Neural cell (in vitro differentiated cells): Measurements from ENCODE around the gene RALB. TPM values are rescaled to one million over a fixed set of nuclear protein-coding genes. Genes with fewer than 3 reads are reported as not detected.

Source experiments
- H2AFZ ChIP-seq: fragments of 200-600, 300-800 bp; sonication (generic), shearing (Covaris generic); 2 replicates; pipeline ENCODE4 v1.6.0; 2014; ENCODE audit warnings: low read depth, mild to moderate bottlenecking, antibody characterized with exemption, low read length, moderate library complexity
- H3F3A ChIP-seq: fragments of 200-600 bp; shearing (Covaris generic); 2 replicates; pipeline ENCODE4 v1.6.1; 2016; ENCODE audit warnings: mild to moderate bottlenecking, moderate library complexity, mixed read lengths, antibody characterized with exemption, low read length; ENCODE audit not compliant: insufficient read depth, poor library complexity, severe bottlenecking
- H3K27ac ChIP-seq: fragments of 200-600, 300-800 bp; sonication (generic), shearing (Covaris generic); 2 replicates; pipeline ENCODE4 v1.5.1; 2014; ENCODE audit warnings: mild to moderate bottlenecking, low read length, moderate library complexity
- H3K27me3 ChIP-seq: fragments of 300-800, 200-600 bp; sonication (generic), shearing (Covaris generic); 2 replicates; pipeline ENCODE4 v1.6.0; 2014; ENCODE audit warnings: mild to moderate bottlenecking, low read depth, low read length, moderate library complexity; ENCODE audit not compliant: insufficient read depth
- H3K36me3 ChIP-seq: fragments of 300-800, 200-600 bp; sonication (generic), shearing (Covaris generic); 2 replicates; pipeline ENCODE4 v1.5.1; 2014; ENCODE audit warnings: mild to moderate bottlenecking, antibody characterized with exemption, low read length, moderate library complexity; ENCODE audit not compliant: insufficient read depth
- H3K4me2 ChIP-seq: fragments of 300-800, 200-600 bp; sonication (generic), shearing (Covaris generic); 2 replicates; pipeline ENCODE4 v1.6.0; 2014; ENCODE audit warnings: mild to moderate bottlenecking, low read length
- H3K4me3 ChIP-seq: fragments of 300-800, 200-600 bp; sonication (generic), shearing (Covaris generic); 2 replicates; pipeline ENCODE4 v1.5.1; 2014; ENCODE audit warnings: mild to moderate bottlenecking, low read length, moderate library complexity
- H3K79me2 ChIP-seq: fragments of 200-600 bp; shearing (Covaris generic); replicated peaks from 2 replicates; pipeline ENCODE4 v1.6.0; 2014; ENCODE audit warnings: mild to moderate bottlenecking, low read length, moderate library complexity; ENCODE audit not compliant: insufficient read depth
- H3K9ac ChIP-seq: fragments of 300-800, 200-600 bp; sonication (generic), shearing (Covaris generic); 2 replicates; pipeline ENCODE4 v1.6.1; 2016; ENCODE audit warnings: mild to moderate bottlenecking, low read length, mixed read lengths
- H3K9me2 ChIP-seq: fragments of 200-600 bp; shearing (Covaris generic); 2 replicates; pipeline ENCODE4 v1.6.1; 2016; ENCODE audit warnings: mild to moderate bottlenecking, low read length, mixed read lengths; ENCODE audit not compliant: insufficient read depth
- H3K9me3 ChIP-seq: fragments of 200-600, 300-800 bp; sonication (generic), shearing (Covaris generic); 2 replicates; pipeline ENCODE4 v1.6.1; 2016; ENCODE audit warnings: mild to moderate bottlenecking, mixed run types, low read length, moderate library complexity, mixed read lengths
- H4K20me1 ChIP-seq: fragments of 200-600 bp; shearing (Covaris generic); 2 replicates; pipeline ENCODE4 v1.6.1; 2016; ENCODE audit warnings: mild to moderate bottlenecking, mixed run types; ENCODE audit not compliant: insufficient read depth
- CTCF ChIP-seq: fragments of 450-650 bp; IDR thresholded peaks from 2 replicates; pipeline ENCODE4 v1.5.1; 2014; ENCODE audit warnings: antibody characterized with exemption, mild to moderate bottlenecking, moderate library complexity; ENCODE audit not compliant: poor library complexity, severe bottlenecking
- EP300 ChIP-seq: fragments of 450-650 bp; conservative IDR thresholded peaks from 2 replicates; pipeline ENCODE4 v1.6.1; 2014; ENCODE audit warnings: antibody characterized with exemption, mild to moderate bottlenecking, moderate library complexity; ENCODE audit not compliant: poor library complexity, severe bottlenecking
- EZH2 ChIP-seq: fragments of 200-600, 300-800 bp; shearing (Covaris generic), sonication (generic); IDR thresholded peaks from 2 replicates; pipeline ENCODE4 v1.6.1; 2014; ENCODE audit warnings: antibody characterized with exemption, low read length, borderline replicate concordance, mild to moderate bottlenecking; ENCODE audit not compliant: insufficient read depth, poor library complexity, severe bottlenecking
- MXI1 ChIP-seq: fragments of 450-650 bp; conservative IDR thresholded peaks from 2 replicates; pipeline ENCODE4 v1.6.1; 2014; ENCODE audit warnings: antibody characterized with exemption, mild to moderate bottlenecking; ENCODE audit not compliant: poor library complexity, severe bottlenecking
- POLR2AphosphoS5 ChIP-seq: IDR thresholded peaks from 2 replicates; pipeline ENCODE4 v1.6.1; 2012
- RAD21 ChIP-seq: fragments of 450-650 bp; conservative IDR thresholded peaks from 2 replicates; pipeline ENCODE4 v1.6.1; 2014; ENCODE audit warnings: antibody characterized with exemption, mild to moderate bottlenecking, moderate library complexity
- REST ChIP-seq: IDR thresholded peaks from 2 replicates; pipeline ENCODE4 v1.6.1; 2012; ENCODE audit warnings: borderline replicate concordance
- SMC3 ChIP-seq: fragments of 450-650 bp; conservative IDR thresholded peaks from 2 replicates; pipeline ENCODE4 v1.6.1; 2014; ENCODE audit warnings: antibody characterized with exemption, mild to moderate bottlenecking, moderate library complexity; ENCODE audit not compliant: poor library complexity
- TAF1 ChIP-seq: IDR thresholded peaks from 2 replicates; pipeline ENCODE4 v1.6.1; 2012; ENCODE audit warnings: low read depth
- polyA plus RNA-seq: library from polyadenylated mRNA; depleted of rRNA; stranded (reverse); fragments of >200 nt; gene quantifications from 2 replicates; pipeline ENCODE4 v1.2.3, GENCODE V29; 2014

Gene RALB
- polyA plus RNA-seq, 1 donor from 2014 or later, result 50.6 TPM

GRCh38 chr2:120307482-120307881 is 54.8 kb downstream of the RALB start:
- Histone ChIP-seq H2AFZ (no peak overlapping the region), H3K27me3 (no peaks in the 10 kb centered on the region), H3K36me3 (no peaks in the 10 kb centered on the region), H3K79me2 (no peaks in the 10 kb centered on the region), H3K9ac (no peak overlapping the region), H3K4me3 (no peak overlapping the region), H3K4me2 (no peak overlapping the region), H4K20me1 (no peaks in the 10 kb centered on the region), H3K9me3 (no peaks in the 10 kb centered on the region), H3K9me2 (no peaks in the 10 kb centered on the region), H3F3A (no peaks in the 10 kb centered on the region), H3K27ac (no peak overlapping the region)
- TF ChIP-seq SMC3, result no peak
- TF ChIP-seq CTCF, result no peak
- TF ChIP-seq REST, result no peak
- no peak for TF ChIP-seq EZH2
- TF ChIP-seq MXI1, result no peak
- no peak for TF ChIP-seq EP300
- no peak for TF ChIP-seq POLR2AphosphoS5
- no peak for TF ChIP-seq RAD21
- TF ChIP-seq TAF1, result no peak

GRCh38 chr2:120308038-120308910 is 55.6 kb downstream of the RALB start:
- H2AFZ ChIP-seq, result no peak overlapping the region
- no peaks in the 10 kb centered on the region for H3F3A ChIP-seq
- H3K79me2 ChIP-seq, result no peaks in the 10 kb centered on the region
- H3K9ac ChIP-seq, result no peak overlapping the region
- no peak overlapping the region for H3K27ac ChIP-seq
- H4K20me1 ChIP-seq, result no peaks in the 10 kb centered on the region
- H3K36me3 ChIP-seq, result no peaks in the 10 kb centered on the region
- H3K4me3 ChIP-seq, result no peak overlapping the region
- H3K9me2 ChIP-seq, result no peaks in the 10 kb centered on the region
- TF ChIP-seq REST (no peak), RAD21 (no peak)
- H3K27me3 ChIP-seq, result no peaks in the 10 kb centered on the region
- no peak overlapping the region for H3K4me2 ChIP-seq
- H3K9me3 ChIP-seq, result no peaks in the 10 kb centered on the region
